MCF 10A (cell line): ENCODE results near the gene KLHL28. TPM values are rescaled to one million over a fixed set of nuclear protein-coding genes. Genes with fewer than 3 reads are reported as not detected.

ENCODE experiments used
- BruUV-seq: library from RNA; stranded (reverse); fragments of 400-500 nt; replicated peaks from 2 replicates; lab custom pipeline; 2021; lab: Mats Ljungman, UMichigan
- CTCF ChIA-PET: fragments of 300-600 bp; sonication (Branson Sonifier 250); formaldehyde crosslinking; extraction: SDS; loops from one replicate; lab custom pipeline; 2021; ENCODE audit warnings: antibody characterized with exemption, inconsistent platforms; lab: Yijun Ruan, JAX
- POLR2A ChIA-PET: fragments of 300-600, 350-650 bp; sonication (Branson Sonifier 250); formaldehyde crosslinking; extraction: SDS; loops from one replicate; lab custom pipeline; 2020; ENCODE audit warnings: antibody characterized with exemption, inconsistent platforms; lab: Yijun Ruan, JAX
- DNase-seq: peaks from one replicate; pipeline ENCODE4 v3.0.0-alpha.2; 2018; ENCODE audit not compliant: unreplicated experiment
- H3K27ac Mint-ChIP-seq: one replicate; pipeline ENCODE4 v1.8.0; 2022; ENCODE audit warnings: mild to moderate bottlenecking, low read depth, mixed read lengths; ENCODE audit not compliant: unreplicated experiment
- H3K27me3 Mint-ChIP-seq: one replicate; pipeline ENCODE4 v1.8.0; 2022; ENCODE audit warnings: mixed read lengths; ENCODE audit not compliant: insufficient read depth, unreplicated experiment
- H3K36me3 Mint-ChIP-seq: one replicate; pipeline ENCODE4 v1.8.0; 2022; ENCODE audit warnings: mild to moderate bottlenecking, moderate library complexity, mixed read lengths; ENCODE audit not compliant: insufficient read depth, unreplicated experiment
- H3K4me1 Mint-ChIP-seq: one replicate; pipeline ENCODE4 v1.8.0; 2022; ENCODE audit warnings: mixed read lengths; ENCODE audit not compliant: insufficient read depth, unreplicated experiment
- H3K4me3 Mint-ChIP-seq: one replicate; pipeline ENCODE4 v1.8.0; 2022; ENCODE audit warnings: mild to moderate bottlenecking, moderate library complexity, mixed read lengths; ENCODE audit not compliant: unreplicated experiment
- H3K9me3 Mint-ChIP-seq: one replicate; pipeline ENCODE4 v1.8.0; 2022; ENCODE audit warnings: mixed read lengths; ENCODE audit not compliant: unreplicated experiment
- CTCF ChIP-seq: fragments of 200-600 bp; IDR thresholded peaks from one replicate; pipeline ENCODE4 v1.8.0; 2022; ENCODE audit warnings: antibody characterized with exemption, mild to moderate bottlenecking; ENCODE audit not compliant: unreplicated experiment
- intact Hi-C: fragments of 100-400 bp; cut with micrococcal nuclease; formaldehyde crosslinking; loops from 2 replicates; pipeline ENCODE4 v1.14.1; 2022
- total RNA-seq: library from RNA; stranded (reverse); gene quantifications from 2 replicates; pipeline ENCODE4 v1.2.3, GENCODE V29; 2022

KLHL28 gene
- total RNA-seq, 1 experiment from 2014 or later = 11.2 TPM

DNA sequence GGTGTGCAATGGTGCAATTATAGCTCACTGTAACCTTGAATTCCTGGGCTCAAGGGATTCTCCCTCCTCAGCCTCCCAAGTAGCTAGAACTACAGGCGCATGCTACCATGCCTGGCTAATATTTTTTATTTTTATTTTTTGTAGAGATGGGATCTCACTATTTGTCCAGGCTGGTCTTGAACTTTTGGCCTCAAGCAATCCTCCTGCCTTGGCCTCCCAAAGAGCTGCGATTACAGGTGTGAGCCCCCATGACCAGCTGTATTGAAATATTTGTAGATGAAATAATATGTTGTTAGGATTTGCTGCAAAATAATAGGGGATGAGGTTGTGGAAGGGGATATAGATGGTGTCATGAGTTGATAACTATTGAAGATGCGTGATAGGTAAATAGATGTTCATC lies 4.9 kb downstream of the KLHL28 start:
- no TSS peak for BruUV-seq
- H3K27ac Mint-ChIP-seq = no peak overlapping the region
- H3K9me3 Mint-ChIP-seq = no peaks in the 10 kb centered on the region
- no peaks in the 10 kb centered on the region for H3K27me3 Mint-ChIP-seq
- no peak overlapping the region for H3K4me3 Mint-ChIP-seq
- H3K4me1 Mint-ChIP-seq = peaks cover 6% of the 10 kb centered on the region
- ChIA-PET CTCF (interaction anchor here (0.6 to 1.0 kb wide), 3 partner anchors 12 to 175 kb away, joined by 3 read pairs; no protein-coding TSS in a partner anchor), POLR2A (interaction anchor here (0.6 to 8.6 kb wide), 5 partner anchors 13 to 295 kb away, joined by 3 to 111 read pairs (median 5); partner anchors contain the start of genes FANCM, FKBP3 and MIS18BP1)
- H3K36me3 Mint-ChIP-seq = peaks cover 10% of the 10 kb centered on the region
- TF ChIP-seq CTCF = no peak
- DNase-seq = no peak
- intact Hi-C loops = no loop called here

- Mint-ChIP-seq H3K4me1 (peaks cover 6% of the 10 kb centered on the region), H3K9me3 (no peaks in the 10 kb centered on the region), H3K36me3 (peaks cover 10% of the 10 kb centered on the region), H3K4me3 (no peak overlapping the region), H3K27ac (no peak overlapping the region), H3K27me3 (no peaks in the 10 kb centered on the region)
- no peak for TF ChIP-seq CTCF
- ChIA-PET POLR2A (interaction anchor here (1.0 to 3.6 kb wide), 3 partner anchors 9 to 179 kb away, joined by 4 to 19 read pairs (median 4); partner anchors contain the start of genes FANCM, FKBP3 and PRPF39), CTCF (interaction anchor here (1.2 to 1.5 kb wide), 2 partner anchors 32 to 313 kb away, joined by 3 read pairs; no protein-coding TSS in a partner anchor)
- no peak for DNase-seq
- no TSS peak for BruUV-seq
- intact Hi-C loops = no loop called here
Measured at GRCh38 chr14:44955528-44955927, 6.2 kb downstream of the KLHL28 start.

GRCh38 chr14:44954750-44955149 lies 7.0 kb downstream of the KLHL28 start:
- CTCF ChIA-PET = no interaction called here
- Mint-ChIP-seq H3K36me3 (peaks cover 10% of the 10 kb centered on the region), H3K27ac (no peak overlapping the region), H3K9me3 (no peaks in the 10 kb centered on the region), H3K4me3 (no peak overlapping the region), H3K4me1 (peaks cover 6% of the 10 kb centered on the region), H3K27me3 (no peaks in the 10 kb centered on the region)
- intact Hi-C loops = no loop called here
- BruUV-seq = no TSS peak
- TF ChIP-seq CTCF = no peak
- POLR2A ChIA-PET = interaction anchor here (0.6 to 3.6 kb wide), 3 partner anchors 130 to 180 kb away, joined by 4 to 19 read pairs (median 5); partner anchors contain the start of genes FANCM, FKBP3 and PRPF39
- DNase-seq = no peak

- Mint-ChIP-seq H3K9me3 (no peaks in the 10 kb centered on the region), H3K4me3 (no peak overlapping the region), H3K36me3 (peaks cover 10% of the 10 kb centered on the region), H3K4me1 (no peaks in the 10 kb centered on the region), H3K27me3 (no peaks in the 10 kb centered on the region), H3K27ac (no peak overlapping the region)
- POLR2A ChIA-PET = no interaction called here
- CTCF ChIA-PET = interaction anchor here (0.6 to 0.7 kb wide), 3 partner anchors 20 to 133 kb away, joined by 3 to 4 read pairs (median 3); no protein-coding TSS in a partner anchor
- DNase-seq = no peak
- no TSS peak for BruUV-seq
- intact Hi-C loops = no loop called here
- no peak for TF ChIP-seq CTCF
Measured at GRCh38 chr14:44952391-44953110, 9.2 kb downstream of the KLHL28 start.
